GM13977 (cell line): Measurements from ENCODE around the gene LRRC4C.

Experiments
- DNase-seq: peaks from one replicate; pipeline ENCODE4 v3.0.0; 2012; ENCODE audit warnings: low spot score
- in situ Hi-C: fragments of 300-500 bp; cut with MboI; formaldehyde crosslinking; loops from one replicate; pipeline ENCODE4 v1.12.0; 2022; ENCODE audit warnings: low sequenced_read_pairs, low pct_unique_long_range_greater_than_20kb, mixed read lengths, inconsistent platforms; ENCODE audit not compliant: unreplicated experiment
- TF ChIP-seq, protein P1 (sequence below): IDR thresholded peaks from 2 replicates; pipeline ENCODE4 v1.5.1; 2012; ENCODE audit warnings: mild to moderate bottlenecking, control low read depth; ENCODE audit not compliant: insufficient read depth; ENCODE audit errors: extremely low read depth, missing control alignments

LRRC4C gene

DNA sequence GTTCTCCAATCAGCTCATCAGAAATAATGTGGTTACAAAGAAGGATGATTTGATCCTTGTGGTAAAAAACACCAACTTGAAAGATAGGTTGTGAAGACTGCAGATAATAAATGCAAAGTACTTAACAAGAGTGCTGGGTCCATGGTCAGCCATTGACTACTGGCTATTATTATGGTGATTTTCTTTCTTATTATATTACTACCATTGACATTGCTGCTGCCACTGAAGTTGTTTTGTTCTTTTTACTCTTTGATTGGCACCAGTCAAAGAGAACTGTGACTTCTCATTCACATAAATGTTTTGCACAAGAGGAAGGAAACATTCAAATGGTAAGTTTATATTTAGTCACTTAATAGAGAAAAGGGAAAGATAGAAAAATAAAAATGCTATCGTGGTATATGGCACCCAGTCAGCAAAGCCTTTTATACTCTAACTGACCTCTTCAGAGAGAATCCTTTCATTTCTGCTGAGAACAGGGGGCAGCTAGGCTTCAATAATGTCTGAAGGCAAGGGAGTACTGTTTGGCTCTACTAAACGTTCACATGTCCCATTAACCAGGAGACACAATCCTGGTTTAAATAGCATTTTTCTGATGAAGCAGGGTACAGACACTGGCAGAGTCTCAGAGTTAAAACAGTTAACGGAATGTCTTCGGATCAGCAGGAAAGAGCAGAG, 64.8 kb downstream of the LRRC4C start:
- TF ChIP-seq, protein P1, sequence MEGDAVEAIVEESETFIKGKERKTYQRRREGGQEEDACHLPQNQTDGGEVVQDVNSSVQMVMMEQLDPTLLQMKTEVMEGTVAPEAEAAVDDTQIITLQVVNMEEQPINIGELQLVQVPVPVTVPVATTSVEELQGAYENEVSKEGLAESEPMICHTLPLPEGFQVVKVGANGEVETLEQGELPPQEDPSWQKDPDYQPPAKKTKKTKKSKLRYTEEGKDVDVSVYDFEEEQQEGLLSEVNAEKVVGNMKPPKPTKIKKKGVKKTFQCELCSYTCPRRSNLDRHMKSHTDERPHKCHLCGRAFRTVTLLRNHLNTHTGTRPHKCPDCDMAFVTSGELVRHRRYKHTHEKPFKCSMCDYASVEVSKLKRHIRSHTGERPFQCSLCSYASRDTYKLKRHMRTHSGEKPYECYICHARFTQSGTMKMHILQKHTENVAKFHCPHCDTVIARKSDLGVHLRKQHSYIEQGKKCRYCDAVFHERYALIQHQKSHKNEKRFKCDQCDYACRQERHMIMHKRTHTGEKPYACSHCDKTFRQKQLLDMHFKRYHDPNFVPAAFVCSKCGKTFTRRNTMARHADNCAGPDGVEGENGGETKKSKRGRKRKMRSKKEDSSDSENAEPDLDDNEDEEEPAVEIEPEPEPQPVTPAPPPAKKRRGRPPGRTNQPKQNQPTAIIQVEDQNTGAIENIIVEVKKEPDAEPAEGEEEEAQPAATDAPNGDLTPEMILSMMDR, result no peak
- in situ Hi-C loops, result no loop called here
- DNase-seq, result no peak

DNA sequence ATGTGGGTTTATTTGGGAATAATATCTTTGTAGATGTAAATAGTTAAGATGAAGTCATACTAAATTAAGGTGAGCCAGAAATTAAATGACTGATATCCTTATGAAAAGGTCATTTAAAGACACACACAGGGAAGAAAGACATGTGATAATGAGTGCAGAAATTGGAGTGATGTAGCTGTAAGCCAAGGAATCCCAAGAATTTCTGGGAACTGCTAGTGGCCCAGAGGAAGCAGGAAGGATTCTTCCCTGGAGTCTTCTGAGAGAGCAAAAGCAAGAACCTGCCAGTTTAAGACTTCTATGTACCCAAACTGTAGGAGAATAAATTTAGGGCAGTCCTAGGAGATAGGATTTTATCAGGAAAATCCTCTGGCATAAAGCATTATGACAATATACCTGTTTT, 66.9 kb downstream of the LRRC4C start:
- TF ChIP-seq, protein P1, result no peak
- in situ Hi-C loops, result no loop called here

DNA sequence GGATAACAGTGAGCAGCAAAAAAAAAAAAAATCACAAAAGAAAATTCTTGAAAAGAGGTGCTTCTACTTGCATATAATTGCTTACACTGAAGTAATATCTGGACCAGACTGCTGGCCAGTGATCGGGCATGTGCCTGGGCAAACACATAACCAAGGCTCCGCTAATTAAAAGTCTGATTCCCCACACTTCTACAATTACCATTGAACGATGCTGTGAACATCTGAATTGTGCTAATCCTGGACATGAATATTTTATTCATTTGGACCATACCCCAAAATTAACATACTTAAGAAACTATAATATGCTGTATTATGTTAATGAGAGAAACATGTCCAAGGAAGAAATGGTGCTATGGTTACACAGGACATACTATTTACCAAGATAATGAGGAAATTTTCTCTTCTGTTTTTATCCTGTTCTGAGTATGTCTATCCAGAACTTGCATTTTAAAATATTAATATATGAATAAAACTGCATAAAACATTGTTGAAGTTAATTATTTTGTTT, 69.8 kb downstream of the LRRC4C start:
- TF ChIP-seq, protein P1, result no peak
- DNase-seq, result no peak
- in situ Hi-C loops, result no loop called here

More for the DNA sequence above, 66.9 kb downstream of the LRRC4C start:
- DNase-seq, result no peak

DNA sequence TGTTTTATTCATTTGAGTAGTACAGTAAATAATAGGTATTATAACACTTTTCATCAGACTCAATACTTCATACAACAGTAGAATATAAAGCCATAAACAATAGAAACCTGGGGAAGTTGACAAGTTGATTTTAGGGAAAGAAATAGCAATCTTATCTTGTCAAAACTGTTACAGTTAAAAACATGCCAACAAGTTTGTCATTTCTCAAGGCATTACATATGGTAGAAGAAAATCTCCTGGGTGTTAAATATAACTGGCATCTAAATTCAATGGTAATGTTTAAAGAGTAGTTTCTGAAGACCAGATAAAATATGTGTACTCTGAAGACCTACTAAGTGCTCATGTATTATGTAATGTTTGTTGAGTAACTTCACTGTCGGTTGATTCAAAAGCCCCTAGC, 75.1 kb downstream of the LRRC4C start:
- TF ChIP-seq, protein P1, result no peak
- in situ Hi-C loops, result no loop called here
- no peak for DNase-seq

DNA sequence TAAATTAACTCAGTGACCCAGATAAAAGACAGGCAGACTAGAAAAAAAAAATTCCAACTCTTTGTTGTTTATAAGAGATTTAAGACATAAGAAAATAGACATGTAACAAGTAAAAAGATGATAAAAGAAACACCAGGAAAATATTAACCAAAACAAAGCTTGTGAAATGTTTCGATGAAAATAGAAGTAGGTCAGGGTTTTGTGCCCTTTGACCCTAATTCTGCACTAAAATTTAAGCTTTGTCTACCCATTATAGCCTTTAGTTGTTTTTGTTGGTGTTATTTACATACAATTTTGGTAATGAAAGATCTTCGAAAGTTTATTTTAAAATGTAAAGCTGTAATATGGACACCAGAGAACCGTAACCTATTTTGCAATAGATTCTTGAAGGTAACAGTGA, 75.7 kb downstream of the LRRC4C start:
- in situ Hi-C loops, result no loop called here
- TF ChIP-seq, protein P1, result no peak
- no peak for DNase-seq

DNA sequence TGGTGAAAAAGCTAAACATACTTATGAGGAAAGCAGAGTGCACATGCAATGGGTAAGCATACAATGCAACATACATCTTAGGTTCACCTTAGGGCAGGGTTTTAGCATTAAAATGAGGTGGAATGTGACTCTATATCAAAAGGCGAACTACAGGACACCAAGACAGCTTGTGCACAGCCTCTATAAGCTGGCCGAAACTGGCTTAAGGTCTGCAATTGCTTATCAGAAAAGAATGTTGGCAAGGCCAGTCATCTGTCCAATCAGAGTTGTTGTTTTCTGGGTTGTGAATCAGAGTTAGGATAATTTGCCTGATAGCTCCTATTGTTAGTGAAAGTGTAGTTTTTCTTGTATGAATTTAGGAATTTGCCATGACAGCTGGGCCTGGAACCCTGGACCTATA, 76.5 kb downstream of the LRRC4C start:
- DNase-seq, result no peak
- in situ Hi-C loops, result no loop called here
- TF ChIP-seq, protein P1, result no peak

DNA sequence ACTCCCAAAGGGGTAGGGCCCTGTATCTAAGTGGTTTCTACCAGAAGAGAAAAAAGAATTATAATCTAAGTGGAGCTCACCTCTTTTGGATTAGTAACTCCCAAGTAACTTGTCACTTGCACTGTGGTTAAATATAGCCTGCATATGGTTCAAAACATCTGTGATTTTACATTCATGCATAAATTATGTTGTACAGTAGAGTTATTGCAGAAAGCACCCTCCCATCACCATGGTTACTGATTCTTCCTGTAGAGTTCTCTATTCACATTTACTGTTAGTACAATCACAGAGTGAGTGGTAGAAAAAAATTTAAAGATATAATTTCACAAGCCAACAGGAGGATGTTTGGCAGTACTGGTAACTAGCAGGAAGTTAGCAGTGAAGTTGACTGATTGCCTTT, 80.4 kb downstream of the LRRC4C start:
- in situ Hi-C loops, result no loop called here
- DNase-seq, result no peak
- TF ChIP-seq, protein P1, result no peak
